Stimulated activated CD8-positive, alpha-beta memory T cell treated with anti-CD3 and anti-CD28 coated beads, Interleukin-4, amount 100 ng/mL, for 4 hours (primary cell): Measurements from ENCODE around the gene BCAT1.
"Not testable (repeated sequence)": the region's sequence is repeated elsewhere in the genome, so short reads cannot be mapped to it uniquely, and the experiment has no call there.

ENCODE experiments used
- DNase-seq, 2 donors: peaks; one replicate each; pipeline ENCODE4 v3.0.0-alpha.2; 2020; ENCODE audit warnings: low read depth in 2 of 2, low spot score in 1 of 2

The BCAT1 gene

GRCh38 chr12:24860546-24860945 lies 88.4 kb downstream of the BCAT1 start:
- no peak for DNase-seq

- DNase-seq = no peak
Observed at GRCh38 chr12:24856541-24856940, 92.4 kb downstream of the BCAT1 start.

- DNase-seq = no peak
Observed at GRCh38 chr12:24854908-24855307, 94.0 kb downstream of the BCAT1 start.

- DNase-seq = no peak
Observed at GRCh38 chr12:24854017-24854416, 94.9 kb downstream of the BCAT1 start.

GRCh38 chr12:24853588-24853987 lies 95.3 kb downstream of the BCAT1 start:
- DNase-seq = no peak

- no peak for DNase-seq
Observed at GRCh38 chr12:24853094-24853493, 95.8 kb downstream of the BCAT1 start.

GRCh38 chr12:24852420-24852819 lies 96.5 kb downstream of the BCAT1 start:
- DNase-seq = no peak

- DNase-seq = not testable (repeated sequence)
Observed at GRCh38 chr12:24851883-24852282, 97.0 kb downstream of the BCAT1 start.

- no peak for DNase-seq
Observed at GRCh38 chr12:24851341-24851740, 97.6 kb downstream of the BCAT1 start.

- no peak for DNase-seq
Observed at GRCh38 chr12:24850496-24850895, 98.4 kb downstream of the BCAT1 start.

- no peak for DNase-seq
Observed at GRCh38 chr12:24848941-24849477, 99.9 kb downstream of the BCAT1 start.

- no peak for DNase-seq
Observed at GRCh38 chr12:24846689-24847088, 102.2 kb downstream of the BCAT1 start.

GRCh38 chr12:24845615-24846014 lies 103.3 kb downstream of the BCAT1 start:
- DNase-seq = no peak

- no peak for DNase-seq
Observed at GRCh38 chr12:24840046-24840800, 108.7 kb downstream of the BCAT1 start.

- no peak for DNase-seq
Observed at GRCh38 chr12:24839268-24839791, 109.6 kb downstream of the BCAT1 start.

- DNase-seq = no peak
Observed at GRCh38 chr12:24838531-24838950, 110.4 kb downstream of the BCAT1 start.

- DNase-seq = no peak
Observed at GRCh38 chr12:24835377-24835776, 113.5 kb downstream of the BCAT1 start.

GRCh38 chr12:24833513-24833912 lies 115.4 kb downstream of the BCAT1 start:
- DNase-seq = no peak

- DNase-seq = no peak
Observed at GRCh38 chr12:24823808-24824515, 124.9 kb downstream of the BCAT1 start.

- no peak for DNase-seq
Observed at GRCh38 chr12:24822121-24822899, 126.6 kb downstream of the BCAT1 start.

GRCh38 chr12:24821691-24822090 lies 127.2 kb downstream of the BCAT1 start:
- DNase-seq = no peak
